ENCODE data around the gene GGT6.

The GGT6 gene

DNA sequence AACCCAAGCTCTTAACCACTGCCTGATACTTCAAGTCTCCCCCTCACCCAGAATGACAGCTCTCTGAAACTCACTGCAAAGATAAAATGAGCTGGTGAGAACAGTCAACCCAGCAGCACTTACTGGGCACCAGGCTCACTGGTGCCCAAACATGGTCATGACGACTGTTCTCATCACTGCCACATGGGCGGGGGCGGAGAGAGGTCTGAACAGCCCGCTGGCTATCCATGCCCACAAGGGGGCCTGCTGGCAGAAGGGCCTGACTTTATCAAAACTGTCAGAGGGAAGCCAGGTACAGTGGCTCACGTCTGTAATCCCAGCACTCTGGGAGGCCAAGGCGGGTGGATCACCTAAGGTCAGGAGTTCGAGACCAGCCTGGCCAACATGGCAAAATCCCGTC is 9.2 kb downstream of the GGT6 start:
- no peak for DNase-seq (ENCODE audit: low read depth in 3 of 3)

DNA sequence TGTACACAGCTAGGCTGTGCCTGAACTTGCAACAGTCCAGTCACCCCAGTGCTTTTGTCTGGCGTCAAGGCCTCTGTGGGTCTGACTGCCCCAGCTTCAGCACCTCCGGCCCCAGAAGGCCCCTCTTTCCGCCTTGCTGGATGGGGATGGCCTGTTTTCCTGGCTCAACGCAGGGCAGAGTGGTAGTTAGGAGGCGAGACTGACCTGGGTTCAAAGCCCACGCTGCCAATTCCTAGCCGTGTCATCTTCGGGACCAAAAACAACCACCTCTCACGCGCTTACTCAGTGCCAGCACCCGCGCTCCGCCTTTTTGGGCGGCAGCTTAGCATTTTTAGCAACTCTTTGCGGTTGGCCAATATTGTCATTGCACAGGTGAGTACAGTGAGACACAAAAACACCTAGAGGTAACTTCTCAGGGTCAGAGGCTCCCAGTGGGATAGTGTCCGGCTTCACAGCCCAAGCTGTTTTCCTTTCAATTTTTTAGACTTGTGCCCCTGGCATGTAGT is 9.8 kb downstream of the GGT6 start:
- DNase-seq (ENCODE audit: low read depth in 3 of 3), result no peak

DNA sequence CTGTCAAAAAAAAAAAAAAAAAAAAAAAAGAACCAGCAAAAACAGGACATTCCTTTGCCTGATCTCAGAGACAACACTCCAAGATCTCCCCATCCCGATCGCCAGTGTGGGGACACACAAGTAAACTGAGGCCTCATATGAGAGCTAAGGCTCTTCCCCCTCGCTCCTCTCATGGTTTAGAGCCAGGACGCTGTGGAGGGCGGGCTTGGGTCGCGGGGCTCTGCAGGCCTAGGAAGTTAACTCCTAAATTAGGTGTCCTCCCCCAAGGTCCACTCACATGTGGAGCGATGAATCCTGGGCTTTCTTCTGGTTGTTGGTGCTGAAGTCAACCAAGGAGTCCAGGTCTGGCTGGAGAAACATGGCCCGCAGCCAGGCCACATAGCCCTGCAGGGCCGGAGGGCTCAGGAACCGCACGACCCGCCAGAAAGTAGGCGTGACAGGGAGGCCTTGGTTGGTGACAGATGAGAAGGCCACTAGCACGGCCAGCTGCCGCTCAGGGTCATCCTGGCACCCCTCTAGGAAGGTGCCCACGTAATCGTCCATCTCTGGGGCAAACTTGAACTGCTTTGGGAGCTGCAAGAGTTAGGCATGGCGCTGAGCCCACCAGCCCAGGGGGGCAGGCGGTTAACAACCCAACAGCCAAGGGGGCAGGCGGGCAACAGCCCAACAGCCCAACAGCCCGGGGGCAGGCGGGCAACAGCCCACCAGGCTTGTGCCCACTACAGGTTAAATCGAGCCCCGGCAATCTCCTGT is 10.4 kb downstream of the GGT6 start:
- DNase-seq (ENCODE audit: low read depth in 3 of 3), result no peak

DNA sequence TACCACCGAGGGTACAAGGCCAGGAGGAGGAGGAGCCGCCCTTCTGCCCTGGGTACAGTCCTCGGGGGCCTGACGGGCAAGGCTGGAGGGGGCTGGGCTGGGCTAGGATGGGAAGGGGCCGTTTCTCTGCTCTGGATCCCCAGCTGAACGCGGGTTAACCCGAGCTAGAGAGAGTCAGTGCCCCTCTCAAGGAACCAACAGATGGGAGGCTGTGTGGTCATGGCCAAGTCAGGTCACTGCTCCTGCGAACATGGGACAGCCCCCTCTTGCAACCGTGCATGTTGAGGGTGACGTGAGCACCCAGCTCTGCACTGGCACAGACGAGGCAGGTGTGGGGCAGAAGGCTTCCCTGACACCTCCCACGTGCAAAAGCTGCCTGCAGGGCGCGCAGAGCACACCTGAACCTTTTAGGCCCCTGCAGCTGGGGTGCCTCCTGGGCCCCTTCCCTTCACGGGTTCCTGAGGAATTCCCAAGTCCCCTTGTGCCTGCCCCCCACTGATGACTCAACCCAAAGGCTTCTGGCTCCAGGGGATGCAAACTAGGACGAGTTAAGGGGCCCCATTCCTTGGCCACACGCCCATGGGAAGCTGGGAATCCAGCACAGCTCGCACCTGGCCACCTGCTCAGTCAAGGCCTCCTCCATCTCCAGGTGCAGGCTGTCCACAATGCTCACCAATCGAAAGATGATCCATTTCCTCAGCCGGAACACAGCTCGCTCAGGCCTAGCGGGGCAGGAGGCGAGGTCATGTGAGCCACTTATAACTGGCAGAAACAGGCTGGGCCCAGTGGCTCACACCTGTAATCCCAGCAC is 11.5 kb downstream of the GGT6 start:
- DNase-seq (ENCODE audit: low read depth in 3 of 3), result no peak

DNA sequence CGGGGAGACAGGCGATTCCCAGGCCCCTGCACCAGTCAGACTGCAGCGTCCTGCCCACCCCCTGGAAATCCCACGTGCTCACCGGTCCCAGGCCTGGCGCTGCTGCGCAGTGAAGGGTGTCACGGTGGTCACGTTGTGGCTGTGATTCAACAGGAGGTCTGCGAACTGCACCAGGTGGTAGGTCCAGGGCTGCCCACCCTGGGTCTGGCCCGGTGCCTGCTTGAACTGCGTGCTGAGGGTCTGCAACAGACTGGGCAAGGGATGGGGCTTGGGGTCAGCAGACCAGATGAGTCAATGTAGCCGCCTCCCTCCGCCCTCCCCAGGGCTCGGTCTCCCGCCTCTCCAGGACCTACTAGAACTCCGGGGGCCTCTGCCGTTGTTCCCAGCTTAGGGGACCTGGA is 12.3 kb downstream of the GGT6 start:
- DNase-seq (ENCODE audit: low read depth in 3 of 3), result no peak

DNA sequence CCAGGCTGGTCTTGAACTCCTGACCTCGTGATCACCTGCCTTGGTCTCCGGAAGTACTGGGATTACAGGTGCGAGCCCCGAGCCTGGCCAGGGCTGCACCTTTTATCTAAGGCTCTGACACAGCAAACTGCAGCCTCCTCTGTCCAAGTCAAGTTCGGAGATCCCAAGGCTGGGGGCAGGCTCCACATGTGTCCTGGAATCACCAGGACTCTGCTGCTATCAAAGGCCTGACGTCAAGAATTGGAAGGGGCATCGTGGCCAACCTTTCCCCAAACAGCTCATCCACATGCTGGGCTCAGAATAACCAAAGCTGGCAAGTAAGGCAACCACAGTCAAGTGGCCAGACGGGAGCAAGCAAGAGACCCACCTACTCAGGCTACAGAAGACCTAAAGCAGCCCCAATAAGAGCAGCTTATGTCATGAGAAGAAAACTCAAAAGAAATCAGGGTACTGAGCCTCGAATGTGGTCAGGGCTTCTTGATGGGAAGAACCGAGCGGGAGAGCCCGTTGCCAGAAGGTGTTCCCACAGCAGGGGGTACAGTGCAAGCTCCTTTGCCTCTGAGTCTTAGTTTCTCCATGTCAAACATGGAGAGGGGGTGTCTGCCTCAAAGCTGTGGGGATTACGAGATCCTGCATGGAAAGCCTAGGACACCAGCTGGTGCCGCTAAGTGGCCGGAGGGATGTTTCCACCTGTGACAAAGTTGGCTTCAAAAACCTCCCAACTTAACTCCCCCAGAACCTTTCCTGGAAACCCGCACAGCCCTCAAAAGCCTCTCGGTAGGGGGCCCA is 13.1 kb downstream of the GGT6 start:
- DNase-seq (ENCODE audit: low read depth in 3 of 3), result no peak

DNA sequence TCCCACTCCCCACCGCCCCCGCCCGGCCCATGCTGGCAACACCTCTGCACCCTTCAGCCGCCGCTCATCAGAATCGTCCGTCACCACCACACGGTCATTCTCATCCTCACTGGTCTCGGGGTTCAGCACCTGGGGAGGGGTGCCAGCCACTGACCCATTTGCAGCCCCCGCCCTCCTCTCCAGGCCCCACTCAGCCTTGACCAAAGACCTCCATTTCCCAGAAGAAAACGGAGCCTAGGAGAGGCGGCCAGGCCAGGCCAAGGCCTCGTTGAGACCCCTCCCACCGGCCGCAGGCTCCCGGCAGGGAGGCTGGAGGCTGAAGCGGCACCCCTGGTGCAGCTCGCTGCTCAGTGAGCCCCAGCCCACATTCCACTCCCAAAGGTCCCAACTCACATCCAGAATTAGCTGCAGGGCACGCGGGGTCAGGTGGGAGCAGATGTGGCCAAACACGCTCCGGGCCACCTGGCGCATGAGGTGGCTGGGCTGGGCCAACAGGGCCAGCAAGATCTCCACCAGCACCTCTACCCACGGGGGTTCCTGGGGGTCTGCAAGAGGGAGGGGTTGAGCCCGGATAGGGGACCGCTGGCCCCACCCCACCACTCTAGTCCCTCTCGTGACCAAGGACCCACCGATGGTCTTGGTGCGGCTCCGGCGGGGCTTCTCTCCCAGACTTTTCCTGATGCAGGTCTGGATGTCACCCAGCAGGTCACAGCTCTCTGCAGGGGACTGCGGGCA is 15.0 kb downstream of the GGT6 start:
- DNase-seq (ENCODE audit: low read depth in 3 of 3), result no peak

DNA sequence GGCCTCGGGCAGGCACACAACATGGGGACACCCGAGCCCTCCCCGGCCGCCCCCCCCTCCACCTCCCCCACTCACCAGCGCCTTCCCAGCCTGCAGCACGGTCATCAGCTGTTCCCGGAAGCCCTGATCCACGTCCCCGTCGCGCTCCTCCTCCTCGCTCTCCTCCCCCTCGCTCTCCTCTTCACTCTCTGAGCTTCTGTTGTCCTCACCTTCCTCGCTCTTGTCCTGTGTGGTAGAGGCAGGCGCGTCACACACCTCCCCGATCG is 15.5 kb downstream of the GGT6 start:
- DNase-seq (ENCODE audit: low read depth in 3 of 3), result no peak

DNA sequence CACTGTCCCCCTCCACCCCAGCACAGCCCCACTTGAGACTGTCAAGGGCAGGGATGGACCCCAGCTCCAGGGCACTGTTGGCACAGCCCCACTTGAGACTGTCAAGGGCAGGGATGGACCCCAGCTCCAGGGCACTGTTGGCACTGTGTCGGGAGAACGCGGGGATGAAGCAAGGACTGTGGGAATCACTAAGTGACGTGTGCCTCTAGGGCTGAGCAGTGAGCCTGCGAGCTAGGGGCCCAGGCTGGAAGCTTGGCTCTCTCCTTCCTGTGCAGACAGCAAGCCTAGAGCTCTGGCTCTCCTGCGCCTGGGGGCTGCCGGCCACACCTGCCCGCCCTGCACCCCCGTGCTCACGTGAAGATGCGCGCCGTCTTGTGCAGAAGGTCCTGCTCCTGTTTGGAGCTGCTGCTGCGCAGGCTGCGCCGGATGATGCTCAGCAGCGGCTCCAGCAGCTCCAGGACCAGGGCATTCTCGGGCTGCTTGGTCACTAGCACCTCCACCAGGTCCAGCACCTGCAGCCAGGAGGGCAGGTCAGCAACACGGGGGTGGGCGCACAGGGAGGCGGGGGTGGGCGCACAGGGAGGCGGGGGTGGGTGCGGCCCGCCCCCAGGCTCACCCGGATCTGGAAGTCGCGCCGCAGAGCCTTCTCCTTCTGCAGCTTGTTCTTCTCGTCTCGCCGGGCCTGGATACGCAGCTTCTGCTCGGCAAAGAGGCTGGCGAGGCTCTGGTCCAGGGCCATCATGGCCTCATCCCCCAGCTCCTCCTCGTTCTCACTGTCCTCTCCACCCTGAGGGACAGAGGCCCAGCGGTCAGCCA is 16.0 kb downstream of the GGT6 start:
- DNase-seq (ENCODE audit: low read depth in 3 of 3), result no peak

DNA sequence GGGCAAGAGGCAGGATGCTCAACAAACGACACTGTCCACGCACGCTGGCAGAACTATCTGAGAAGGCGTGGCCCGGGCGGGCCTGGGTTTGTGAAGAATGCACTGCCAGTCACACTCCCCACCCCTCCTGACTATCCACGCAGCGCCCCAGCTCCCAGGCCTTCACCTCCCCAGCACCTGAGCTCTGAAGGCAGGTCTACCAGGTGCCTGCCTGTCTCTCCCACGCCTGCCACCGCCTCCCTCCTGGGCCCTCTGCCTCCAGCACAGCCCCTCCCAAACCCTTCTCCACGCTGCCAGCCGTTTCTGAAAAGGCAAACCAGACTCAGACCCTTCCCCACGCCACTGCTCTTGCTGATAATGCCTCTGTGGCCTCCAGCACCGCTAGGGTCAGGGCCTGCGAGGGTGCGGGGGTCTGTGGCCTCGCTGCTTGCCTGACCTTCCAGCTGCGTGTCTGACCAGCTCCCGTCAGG is 16.8 kb downstream of the GGT6 start:
- DNase-seq (ENCODE audit: low read depth in 3 of 3), result no peak

DNA sequence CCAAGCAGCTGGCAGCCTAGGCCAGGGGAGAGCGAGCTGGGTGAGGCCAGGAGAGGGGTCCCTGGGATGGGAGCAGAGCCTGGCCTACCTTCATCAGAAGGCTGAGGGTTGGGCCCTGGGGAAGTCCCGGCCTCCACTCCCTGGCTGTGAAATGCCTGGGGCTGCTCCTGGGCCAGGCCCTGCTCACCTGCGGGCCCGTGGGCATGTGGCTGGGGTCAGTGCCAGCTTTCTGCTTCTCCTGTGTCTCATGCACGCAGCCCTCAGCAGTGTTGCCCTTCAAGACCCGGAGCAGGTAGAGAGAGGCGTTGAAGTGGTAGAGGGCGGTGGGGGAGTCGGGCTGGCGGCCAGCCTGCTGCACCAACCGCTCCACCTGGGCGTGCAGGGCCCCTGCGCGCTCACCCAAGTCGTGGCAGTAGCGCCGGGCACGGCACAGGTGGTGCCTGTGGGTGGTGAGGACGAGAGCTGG is 17.6 kb downstream of the GGT6 start:
- DNase-seq (ENCODE audit: low read depth in 3 of 3), result no peak

DNA sequence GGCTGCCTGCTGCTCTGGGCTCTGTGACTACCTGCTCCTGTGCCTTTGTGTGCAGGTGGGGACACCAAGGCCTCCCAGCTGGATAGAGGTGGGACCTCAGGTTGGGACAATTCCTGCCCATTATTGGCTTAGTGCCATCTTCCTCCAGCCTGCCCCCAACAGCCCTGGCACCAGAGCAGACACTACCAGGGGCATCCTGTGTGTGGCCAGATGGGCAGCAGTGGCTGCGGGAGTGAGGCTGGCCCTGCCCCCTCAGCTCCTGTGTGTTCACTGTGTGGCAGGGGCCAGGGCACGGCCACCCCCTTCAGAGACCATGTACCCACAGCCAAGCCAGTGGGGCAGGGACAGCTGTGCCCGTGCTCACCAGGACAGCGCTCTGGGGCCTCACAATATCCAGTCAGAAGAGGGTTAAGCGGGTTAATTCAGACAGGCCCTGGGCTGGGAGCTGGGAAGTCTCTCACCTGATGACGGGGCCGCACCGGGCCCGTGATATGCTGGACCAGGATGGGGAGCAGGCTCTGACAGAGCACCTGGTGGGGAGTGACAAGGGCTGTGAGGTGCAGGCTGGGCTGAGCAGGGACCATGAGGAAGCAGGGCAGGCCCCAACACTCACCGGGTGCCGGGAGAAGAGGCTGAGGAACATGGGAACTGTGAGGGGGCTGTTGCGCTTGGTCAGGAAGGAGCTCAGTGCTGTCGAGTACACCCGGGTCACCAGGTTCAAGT is 18.2 kb downstream of the GGT6 start:
- DNase-seq (ENCODE audit: low read depth in 3 of 3), result no peak

DNA sequence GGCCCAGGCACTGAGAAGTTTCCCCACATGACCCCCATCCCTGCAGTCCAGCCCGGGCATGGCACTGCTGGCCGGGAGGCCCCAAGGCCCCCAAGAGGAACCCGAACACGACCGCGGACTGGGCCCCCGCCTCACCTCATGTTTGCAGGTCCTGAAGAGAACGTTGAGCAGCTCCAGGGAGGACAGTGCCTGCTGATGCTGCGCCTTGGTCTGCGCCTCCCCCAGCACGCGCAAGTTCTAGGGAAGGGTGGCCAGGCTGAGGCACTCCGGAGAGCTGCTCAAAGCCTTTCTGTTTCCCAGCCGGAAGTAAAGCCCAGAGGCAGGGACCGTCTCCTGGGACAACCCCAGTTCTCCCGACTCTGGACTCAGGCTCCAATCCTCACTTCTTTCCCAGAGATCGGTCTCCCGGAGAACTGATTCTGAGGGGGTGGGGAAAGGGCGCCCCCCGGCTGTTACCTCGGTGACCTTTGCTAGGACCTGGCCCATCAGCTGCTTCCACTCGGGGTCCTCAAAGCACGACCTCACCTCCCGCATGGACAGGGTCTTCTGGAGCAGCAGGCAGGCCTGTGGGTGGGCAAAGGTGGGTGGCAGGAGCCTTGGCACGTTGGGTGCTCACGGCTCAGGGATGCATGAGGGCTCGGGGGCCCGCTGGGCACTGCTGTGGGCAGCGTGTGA is 18.9 kb downstream of the GGT6 start:
- no peak for DNase-seq (ENCODE audit: low read depth in 3 of 3)

DNA sequence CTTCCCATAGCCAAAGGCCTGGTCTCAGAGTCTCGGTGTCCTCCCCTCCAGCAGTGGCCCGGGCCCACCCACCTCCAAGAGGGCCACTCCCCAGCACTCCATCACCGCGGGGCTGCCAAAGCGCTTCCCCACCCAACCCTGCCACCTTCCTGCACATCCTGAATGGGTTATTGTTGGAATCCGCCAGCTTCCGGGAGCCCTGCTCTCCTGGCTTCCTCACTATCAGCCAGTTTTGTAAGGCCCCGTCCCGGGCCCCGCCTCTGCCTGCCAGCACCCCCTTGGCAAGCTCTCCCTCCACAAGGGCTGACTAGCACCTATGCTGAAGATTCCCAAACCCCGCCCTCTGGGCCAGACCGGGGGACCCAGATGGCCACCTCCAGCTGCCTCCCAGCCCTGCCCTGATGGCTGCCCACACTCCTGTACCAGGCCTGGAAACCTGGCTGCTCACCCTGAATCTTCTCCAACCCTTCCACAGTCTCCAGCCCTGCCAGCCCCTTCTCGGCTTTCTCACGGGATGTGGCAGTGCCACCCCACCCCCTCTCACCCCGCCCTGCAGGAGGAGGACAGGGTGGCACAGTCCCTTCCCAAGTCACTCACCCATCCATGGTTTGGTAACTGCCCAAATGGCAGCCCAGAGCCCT is 19.6 kb downstream of the GGT6 start:
- DNase-seq (ENCODE audit: low read depth in 3 of 3), result no peak

DNA sequence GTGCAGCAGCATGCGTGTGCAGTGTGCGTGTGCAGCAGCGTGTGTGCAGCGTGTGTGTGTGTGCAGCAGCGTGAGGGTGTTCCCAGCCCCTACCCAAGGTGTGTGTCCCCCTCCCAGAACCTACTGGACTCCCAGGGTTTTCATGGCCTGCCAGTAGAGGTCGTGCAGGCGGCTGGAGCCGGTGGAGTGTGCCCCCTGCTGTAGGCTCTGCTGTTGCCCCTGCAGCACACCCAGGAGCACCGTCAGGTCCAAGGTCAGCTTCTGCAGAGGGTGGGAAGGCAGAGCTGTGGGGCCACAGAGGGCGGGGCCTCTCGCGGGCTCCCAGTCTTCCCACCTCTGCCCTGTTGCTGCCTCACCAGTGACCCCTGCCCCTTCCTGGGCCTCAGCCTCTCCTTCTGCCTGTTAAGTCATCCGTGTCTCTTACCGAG is 20.1 kb downstream of the GGT6 start:
- no peak for DNase-seq (ENCODE audit: low read depth in 3 of 3)

DNA sequence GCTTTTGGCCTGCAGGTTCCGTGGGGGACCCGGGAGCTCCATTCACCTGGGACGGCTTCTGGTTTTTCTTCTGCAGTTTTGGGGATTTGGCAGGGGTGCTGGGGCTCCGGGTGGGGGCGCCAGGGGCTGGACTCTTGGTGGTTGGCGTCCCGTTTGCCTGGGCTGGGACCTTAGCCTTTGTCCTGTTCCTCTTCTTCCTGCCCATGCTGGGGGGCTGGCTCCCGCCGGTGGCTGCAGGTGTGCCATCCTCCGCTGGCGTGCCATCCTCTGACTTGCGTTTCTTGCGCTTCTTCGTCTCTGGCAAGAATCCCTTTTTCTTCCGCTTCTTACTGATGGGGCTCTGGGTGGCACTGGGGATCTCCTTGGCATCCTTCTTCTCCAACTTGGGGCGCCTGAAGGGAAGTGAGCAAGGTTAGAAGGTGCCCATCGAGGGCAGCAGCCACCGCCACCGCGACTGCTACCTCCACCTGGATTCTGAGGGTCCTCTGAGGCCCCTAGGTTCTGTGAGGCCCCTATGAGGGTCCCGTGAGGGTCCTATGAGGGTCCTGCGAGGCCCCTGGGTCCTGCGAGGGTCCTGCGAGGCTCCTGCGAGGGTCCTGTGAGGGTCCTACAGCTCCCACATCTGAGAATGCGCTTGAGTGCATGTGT is 20.7 kb downstream of the GGT6 start:
- DNase-seq (ENCODE audit: low read depth in 3 of 3), result no peak

DNA sequence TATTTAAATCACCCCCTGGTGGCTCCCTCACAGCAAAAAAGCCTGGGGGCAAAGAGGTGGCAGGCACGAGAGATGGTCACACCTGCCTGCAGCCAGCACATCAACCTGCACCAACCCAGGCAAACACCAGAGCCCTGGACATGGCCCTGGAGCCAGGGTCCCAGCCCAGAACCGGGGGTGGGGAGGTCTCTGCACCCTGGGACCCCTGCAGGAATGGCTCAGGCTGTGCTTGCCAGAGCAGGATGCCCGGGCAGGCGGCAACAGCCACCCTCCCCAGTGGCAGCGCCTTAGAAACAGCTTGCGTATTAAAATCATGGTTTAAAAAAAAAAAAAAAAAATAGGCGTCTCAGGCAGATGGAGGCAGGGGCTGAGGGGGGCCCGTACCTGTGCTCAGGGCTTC is 21.4 kb downstream of the GGT6 start:
- DNase-seq (ENCODE audit: low read depth in 3 of 3), result no peak

DNA sequence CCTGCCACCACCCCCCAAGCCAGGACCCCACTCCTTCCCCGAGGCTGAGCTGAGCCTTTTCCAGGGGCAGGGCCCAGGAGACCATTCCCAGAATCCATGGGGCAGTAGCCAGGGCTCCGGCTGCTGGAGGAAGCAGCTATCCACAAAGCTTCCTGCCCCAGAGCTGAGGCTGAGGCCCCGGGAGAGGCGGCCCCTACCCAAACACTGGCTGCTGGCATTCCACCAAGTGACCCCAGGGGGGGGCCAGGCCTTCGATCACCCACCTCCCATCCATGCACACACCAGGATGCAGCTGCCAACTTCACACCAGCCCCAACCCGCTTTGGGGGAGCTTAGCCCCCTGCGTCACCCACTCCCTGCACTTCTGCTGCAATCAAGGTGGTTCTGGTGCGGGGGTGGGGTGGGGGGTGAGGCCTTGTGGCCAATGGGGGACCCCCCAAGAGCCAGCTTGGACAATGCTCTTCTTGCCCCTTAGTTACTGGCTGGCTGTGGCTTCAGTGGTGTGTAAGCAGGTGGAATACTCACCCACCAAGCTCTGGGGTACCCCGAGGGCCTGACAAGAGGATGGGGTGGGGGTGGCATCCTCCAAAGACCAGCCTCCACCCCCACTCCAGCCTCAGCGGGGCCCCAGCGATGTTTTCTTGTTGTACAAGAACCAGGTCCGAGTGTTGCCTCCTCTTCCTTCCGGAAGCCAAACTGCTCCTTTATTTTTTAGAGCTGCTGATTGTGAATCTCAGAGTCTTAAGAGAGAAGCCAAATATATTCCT is 22.0 kb downstream of the GGT6 start:
- DNase-seq (ENCODE audit: low read depth in 3 of 3), result no peak
